ENCODE data around the gene USB1. TPM values are rescaled to one million over a fixed set of nuclear protein-coding genes. Genes with fewer than 3 reads are reported as not detected.

The USB1 gene
- total RNA-seq, 1 donor from 2014 or later: 39.7 TPM

DNA sequence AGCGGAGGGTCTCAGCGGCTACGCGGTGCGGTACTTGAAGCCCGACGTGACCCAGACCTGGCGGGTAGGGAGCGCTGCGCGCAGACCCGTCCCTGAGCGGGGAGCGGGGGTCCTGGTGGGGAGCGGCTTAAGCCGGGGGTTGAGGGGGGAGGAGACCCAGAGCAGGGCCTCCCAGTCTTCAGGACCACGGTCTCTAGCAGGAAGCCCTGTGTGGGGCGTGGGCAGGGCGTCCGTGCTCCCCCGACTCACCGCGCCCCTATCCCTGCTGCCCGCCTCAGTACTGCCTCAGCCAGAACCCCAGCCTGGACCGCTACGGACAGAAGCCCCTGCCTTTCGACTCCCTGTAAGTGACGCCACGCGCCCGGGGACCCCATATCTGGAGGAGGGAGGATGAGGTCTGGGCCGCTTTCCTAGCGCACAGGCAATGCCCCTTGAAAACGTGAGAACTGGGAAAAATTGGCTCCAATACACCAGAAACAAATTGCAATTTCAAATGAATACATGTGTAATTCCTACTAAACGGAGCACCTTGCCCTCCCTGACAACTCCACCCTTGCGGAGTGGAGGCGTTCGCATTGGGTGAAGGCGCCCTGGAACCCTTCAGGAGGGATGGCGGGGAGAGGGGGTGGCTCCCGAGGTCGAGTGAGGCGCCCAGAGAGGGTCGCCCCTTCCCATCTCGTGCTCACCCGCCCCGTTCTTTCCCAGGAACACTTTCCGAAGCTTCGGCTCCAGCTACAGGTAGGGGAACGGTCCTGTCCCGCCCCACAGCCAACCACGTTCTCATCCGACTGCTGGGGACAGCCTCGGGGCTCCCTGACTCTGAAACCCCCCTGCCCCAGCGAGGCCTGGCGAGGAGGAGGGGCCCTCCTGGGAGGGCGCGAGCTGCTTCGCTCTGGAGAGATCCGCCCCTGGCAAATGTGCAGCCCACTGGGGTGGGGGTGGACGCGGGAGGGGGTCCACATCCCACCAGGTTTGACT, 15.7 kb upstream of the USB1 start:
- DNase-seq (ENCODE audit: extremely low spot score, unreplicated experiment): no peak
- Mint-ChIP-seq H3K4me3 (peak overlapping the region; percentile 93), H3K36me3 (no peaks in the 10 kb centered on the region), H3K27ac (peak overlapping the region; percentile 63), H3K27me3 (peaks cover 36% of the 10 kb centered on the region), H3K4me1 (ENCODE audit: unreplicated experiment) (no peaks in the 10 kb centered on the region), H3K9me3 (no peaks in the 10 kb centered on the region)
- TF ChIP-seq, protein P1, sequence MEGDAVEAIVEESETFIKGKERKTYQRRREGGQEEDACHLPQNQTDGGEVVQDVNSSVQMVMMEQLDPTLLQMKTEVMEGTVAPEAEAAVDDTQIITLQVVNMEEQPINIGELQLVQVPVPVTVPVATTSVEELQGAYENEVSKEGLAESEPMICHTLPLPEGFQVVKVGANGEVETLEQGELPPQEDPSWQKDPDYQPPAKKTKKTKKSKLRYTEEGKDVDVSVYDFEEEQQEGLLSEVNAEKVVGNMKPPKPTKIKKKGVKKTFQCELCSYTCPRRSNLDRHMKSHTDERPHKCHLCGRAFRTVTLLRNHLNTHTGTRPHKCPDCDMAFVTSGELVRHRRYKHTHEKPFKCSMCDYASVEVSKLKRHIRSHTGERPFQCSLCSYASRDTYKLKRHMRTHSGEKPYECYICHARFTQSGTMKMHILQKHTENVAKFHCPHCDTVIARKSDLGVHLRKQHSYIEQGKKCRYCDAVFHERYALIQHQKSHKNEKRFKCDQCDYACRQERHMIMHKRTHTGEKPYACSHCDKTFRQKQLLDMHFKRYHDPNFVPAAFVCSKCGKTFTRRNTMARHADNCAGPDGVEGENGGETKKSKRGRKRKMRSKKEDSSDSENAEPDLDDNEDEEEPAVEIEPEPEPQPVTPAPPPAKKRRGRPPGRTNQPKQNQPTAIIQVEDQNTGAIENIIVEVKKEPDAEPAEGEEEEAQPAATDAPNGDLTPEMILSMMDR (conservative IDR thresholded peaks at IDR 0.05): no peak

GRCh38 chr16:57986196-57986595, 15.0 kb upstream of the USB1 start:
- Mint-ChIP-seq H3K4me1 (ENCODE audit: unreplicated experiment) (no peaks in the 10 kb centered on the region), H3K4me3 (peak overlapping the region; percentile 93), H3K9me3 (no peaks in the 10 kb centered on the region), H3K27me3 (peaks cover 36% of the 10 kb centered on the region), H3K36me3 (no peaks in the 10 kb centered on the region), H3K27ac (no peak overlapping the region)
- TF ChIP-seq, protein P1 (conservative IDR thresholded peaks at IDR 0.05): no peak
- no peak for DNase-seq (ENCODE audit: extremely low spot score, unreplicated experiment)

DNA sequence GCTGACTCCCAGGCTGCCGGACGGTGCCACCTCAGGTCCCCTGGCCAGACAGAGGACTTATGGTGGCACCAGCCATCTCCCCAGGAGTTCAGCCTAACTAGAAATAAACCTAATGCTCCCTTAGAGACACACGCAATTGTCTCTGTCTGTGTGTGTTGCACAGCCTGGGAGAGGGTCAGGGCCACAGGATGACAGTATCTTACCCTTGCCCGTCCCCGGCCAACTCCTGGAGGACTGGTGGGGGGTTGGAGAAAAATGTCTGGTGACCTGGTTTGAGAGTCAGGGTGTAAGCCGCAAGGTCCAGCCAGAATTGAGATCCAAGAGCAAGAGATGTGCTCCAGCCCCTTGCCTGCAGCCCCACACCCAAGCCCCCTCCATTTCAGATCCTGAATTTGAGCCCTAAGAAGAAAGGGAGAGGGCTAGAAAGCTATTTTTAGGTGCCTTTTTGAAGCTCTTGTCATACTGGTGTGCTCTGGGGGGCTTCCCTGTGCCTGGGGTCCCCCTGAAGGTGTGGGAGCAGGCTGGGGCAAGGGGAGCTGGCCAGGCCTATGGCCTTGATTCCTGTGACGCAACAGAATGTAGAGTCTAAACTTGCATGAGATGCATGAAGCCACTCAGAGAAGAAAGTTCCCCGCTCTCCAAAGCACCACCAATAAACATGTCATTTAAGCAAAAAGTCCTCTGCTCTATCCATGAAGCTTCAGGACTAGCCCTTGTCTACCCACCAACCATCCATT, 13.6 kb upstream of the USB1 start:
- no peaks in the 10 kb centered on the region for H3K9me3 Mint-ChIP-seq
- H3K4me1 Mint-ChIP-seq (ENCODE audit: unreplicated experiment): peaks cover 4% of the 10 kb centered on the region
- DNase-seq (ENCODE audit: extremely low spot score, unreplicated experiment): no peak
- TF ChIP-seq, protein P1 (conservative IDR thresholded peaks at IDR 0.05): no peak
- peak overlapping the region; percentile 50 for H3K27ac Mint-ChIP-seq
- no peaks in the 10 kb centered on the region for H3K36me3 Mint-ChIP-seq
- H3K27me3 Mint-ChIP-seq: peaks cover 32% of the 10 kb centered on the region
- H3K4me3 Mint-ChIP-seq: no peak overlapping the region

DNA sequence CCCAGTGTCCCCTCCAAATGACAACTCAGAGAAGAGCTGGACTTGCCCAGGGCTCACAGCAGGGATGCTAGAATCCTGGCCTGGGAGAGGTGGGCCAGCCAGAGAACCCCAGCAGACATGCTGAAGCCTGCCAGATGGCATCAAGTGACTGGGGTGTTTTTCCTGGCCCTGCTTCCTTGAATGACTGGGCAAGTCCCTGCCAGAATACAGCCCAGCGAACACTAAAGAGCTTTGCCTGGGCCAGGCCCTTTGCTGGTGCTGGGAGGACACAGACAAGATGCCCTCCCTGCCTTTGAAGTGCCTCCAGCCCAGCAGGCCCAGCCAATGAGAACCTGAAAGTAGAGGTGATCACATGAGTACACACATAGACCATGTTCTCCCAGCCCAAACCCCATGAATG, 12.3 kb upstream of the USB1 start:
- Mint-ChIP-seq H3K9me3 (no peaks in the 10 kb centered on the region), H3K27me3 (peaks cover 32% of the 10 kb centered on the region), H3K4me3 (no peak overlapping the region), H3K27ac (no peak overlapping the region), H3K36me3 (peaks cover 3% of the 10 kb centered on the region), H3K4me1 (ENCODE audit: unreplicated experiment) (peaks cover 4% of the 10 kb centered on the region)
- TF ChIP-seq, protein P1 (conservative IDR thresholded peaks at IDR 0.05): no peak
- DNase-seq (ENCODE audit: extremely low spot score, unreplicated experiment): no peak

DNA sequence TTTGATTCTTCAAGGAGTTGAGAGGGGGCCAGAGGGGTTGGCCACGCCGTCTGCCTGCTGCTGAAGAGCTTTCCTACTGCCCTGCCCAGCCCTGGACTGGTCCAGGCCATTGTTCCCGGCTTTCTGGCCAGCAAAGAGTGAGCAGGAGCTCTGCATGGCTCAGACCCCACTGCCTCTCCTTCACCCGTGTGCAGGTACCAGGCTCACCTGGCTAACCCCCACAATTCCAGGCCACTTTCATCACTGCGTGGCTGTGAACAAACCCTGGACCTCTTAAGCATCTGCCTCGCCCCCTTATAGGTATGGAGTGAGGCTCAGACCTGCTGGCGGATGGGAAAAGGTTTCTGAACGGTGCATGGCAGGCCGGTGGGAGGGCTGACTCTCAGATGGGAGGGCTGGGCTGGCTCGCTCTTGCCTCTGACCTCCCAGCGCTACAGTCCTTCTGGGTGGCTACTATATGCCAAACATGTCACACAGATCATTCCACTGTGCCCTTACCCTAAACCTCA, 9.6 kb upstream of the USB1 start:
- Mint-ChIP-seq H3K9me3 (no peaks in the 10 kb centered on the region), H3K27me3 (peaks cover 16% of the 10 kb centered on the region), H3K27ac (peak overlapping the region; percentile 39), H3K4me1 (ENCODE audit: unreplicated experiment) (peaks cover 8% of the 10 kb centered on the region), H3K36me3 (peaks cover 3% of the 10 kb centered on the region), H3K4me3 (no peak overlapping the region)
- TF ChIP-seq, protein P1 (conservative IDR thresholded peaks at IDR 0.05): no peak
- DNase-seq (ENCODE audit: extremely low spot score, unreplicated experiment): no peak
